Lung (tissue), 12 donors: ENCODE data around the gene PPM1B. TPM values are rescaled to one million over a fixed set of nuclear protein-coding genes. Genes with fewer than 3 reads are reported as not detected.

ENCODE experiments used
- ATAC-seq: fragments of 200-7000 bp; cut with Tn5 transposase; one replicate; pipeline ENCODE4 v1.9.1; 2020; ENCODE audit warnings: moderate number of reproducible peaks; ENCODE audit not compliant: insufficient read depth, low FRiP score
- DNase-seq, 3 donors: peaks; one replicate each; pipeline ENCODE4 v3.0.0-alpha.2; 2013 to 2017
- H3K27ac ChIP-seq, 2 donors: one replicate each; pipeline ENCODE4 v1.5.1; 2013; ENCODE audit warnings: mild to moderate bottlenecking in 2 of 2, moderate library complexity in 2 of 2, control low read depth in 1 of 2, inconsistent platforms in 1 of 2, low read depth in 1 of 2, low read length in 1 of 2
- H3K27me3 ChIP-seq, 3 donors: one replicate each; pipeline ENCODE4 v1.5.1; 2013; ENCODE audit warnings: low read length in 2 of 3; ENCODE audit not compliant: control insufficient read depth in 3 of 3, insufficient read depth in 3 of 3
- H3K36me3 ChIP-seq, 4 donors: one replicate each; pipeline ENCODE4 v1.5.1; 2013; ENCODE audit warnings: low read length in 4 of 4, mild to moderate bottlenecking in 1 of 4, moderate library complexity in 1 of 4; ENCODE audit not compliant: control insufficient read depth in 4 of 4, insufficient read depth in 4 of 4
- H3K4me1 ChIP-seq, 5 donors: one replicate each; pipeline ENCODE4 v1.5.1; 2013; ENCODE audit warnings: low read length in 5 of 5, mild to moderate bottlenecking in 2 of 5, moderate library complexity in 1 of 5; ENCODE audit not compliant: control insufficient read depth in 5 of 5, insufficient read depth in 5 of 5
- H3K4me3 ChIP-seq: one replicate; pipeline ENCODE4 v1.5.1; 2013; ENCODE audit warnings: mild to moderate bottlenecking, control low read depth, moderate library complexity
- H3K9ac ChIP-seq, 2 donors: one replicate each; pipeline ENCODE4 v1.5.1; 2013; ENCODE audit warnings: low read length in 2 of 2, control low read depth in 1 of 2; ENCODE audit not compliant: insufficient read depth in 1 of 2
- H3K9me3 ChIP-seq, 4 donors: one replicate each; pipeline ENCODE4 v1.5.1; 2013; ENCODE audit warnings: low read length in 3 of 4, mild to moderate bottlenecking in 1 of 4, moderate library complexity in 1 of 4; ENCODE audit not compliant: control insufficient read depth in 4 of 4, insufficient read depth in 3 of 4
- CTCF ChIP-seq: IDR thresholded peaks from 2 replicates; pipeline ENCODE4 v1.5.1; 2012; ENCODE audit warnings: mild to moderate bottlenecking; ENCODE audit errors: control extremely low read depth, extremely low read depth
- WGBS, 2 donors: extraction: QIAGEN DNeasy Blood & Tissue Kit; methylation state at CpG; one replicate each; pipeline ENCODE4 v1.1.7; 2013; 5-methylcytosine and 5-hydroxymethylcytosine counted together
- polyA plus RNA-seq, 2 donors: library from polyadenylated mRNA; stranded (reverse); fragments of 200-250 nt; gene quantifications; one replicate each; pipeline ENCODE4 v1.2.1, GENCODE V29; 2013
- total RNA-seq, 2 donors: library from RNA; depleted of rRNA in 1 of 2; stranded (reverse); fragments of >200 nt in 1 of 2; gene quantifications; one replicate each; pipeline ENCODE4 v1.2.1, GENCODE V29; 2014 to 2021
- donor health status: control.
- donor health status: control.
- donor health status: Bipolar disorder and iron deficiency.
- donor health status: healthy.
- donor health status: DM: yes; HTN: yes; CAD: no.

Gene PPM1B
- total and polyA plus RNA-seq, 4 donors = 18.2 to 66.2 (median 29.6) TPM

- Histone ChIP-seq H3K9me3 (no peaks in the 10 kb centered on the region), H3K36me3 (no peaks in the 10 kb centered on the region), H3K27ac (no peak overlapping the region), H3K4me1 (peaks cover 6 to 26% (median 9%) of the 10 kb centered on the region in 5 donors), H3K4me3 (no peak overlapping the region), H3K9ac (no peak overlapping the region), H3K27me3 (no peaks in the 10 kb centered on the region)
- 94 to 97% methylated on average over 4 of the region's 4 CpGs for WGBS, 2 donors
- DNase-seq = no peak
- no peak for ATAC-seq
- no peak for TF ChIP-seq CTCF
Measured at GRCh38 chr2:44172576-44172975, 3.9 kb downstream of the PPM1B start.

- ATAC-seq (no peak), DNase-seq (no peak)
- Histone ChIP-seq H3K4me1 (peaks cover 0 to 10% (median 4%) of the 10 kb centered on the region in 5 donors), H3K36me3 (peaks cover 0 to 3% (median under 1%) of the 10 kb centered on the region in 4 donors), H3K9me3 (no peaks in the 10 kb centered on the region), H3K27ac (no peak overlapping the region), H3K9ac (no peak overlapping the region), H3K4me3 (no peak overlapping the region), H3K27me3 (no peaks in the 10 kb centered on the region)
- no peak for TF ChIP-seq CTCF
Measured at GRCh38 chr2:44178950-44179349, 10.3 kb downstream of the PPM1B start.

DNA sequence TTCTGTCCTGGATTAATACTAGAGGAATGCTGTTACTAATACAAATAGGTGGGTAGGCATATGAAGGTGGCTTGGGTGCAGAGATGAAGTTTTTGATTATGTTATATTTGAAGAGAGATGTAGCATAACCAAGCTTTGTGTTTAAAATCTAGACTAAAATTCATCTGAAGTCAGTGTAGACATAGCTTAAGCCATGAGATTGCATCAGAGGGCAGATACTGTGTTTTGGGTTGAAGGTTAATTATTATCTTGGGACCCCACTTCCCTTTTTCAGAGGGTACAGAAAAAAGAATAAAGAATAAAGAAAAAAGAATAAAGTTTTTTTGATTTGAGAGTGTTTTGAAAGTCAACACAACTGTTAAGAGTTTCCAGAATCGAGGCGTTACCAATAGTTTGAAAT is 13.0 kb downstream of the PPM1B start:
- TF ChIP-seq CTCF = no peak
- no peak for DNase-seq
- peaks cover 0 to 8% (median 3%) of the 10 kb centered on the region in 5 donors for H3K4me1 ChIP-seq
- no peaks in the 10 kb centered on the region for H3K27me3 ChIP-seq
- H3K36me3 ChIP-seq = peaks cover 0 to 5% (median under 1%) of the 10 kb centered on the region in 4 donors
- H3K9ac ChIP-seq = no peak overlapping the region
- H3K9me3 ChIP-seq = no peaks in the 10 kb centered on the region
- 50 to 83% methylated on average over 2 of the region's 2 CpGs for WGBS, 2 donors
- no peak for ATAC-seq
- H3K4me3 ChIP-seq = no peak overlapping the region
- H3K27ac ChIP-seq = no peak overlapping the region

GRCh38 chr2:44184106-44184505 is 15.4 kb downstream of the PPM1B start:
- Histone ChIP-seq H3K9ac (no peak overlapping the region), H3K27ac (no peak overlapping the region), H3K9me3 (no peaks in the 10 kb centered on the region), H3K36me3 (peaks cover 0 to 5% (median 0%) of the 10 kb centered on the region in 4 donors), H3K27me3 (no peaks in the 10 kb centered on the region), H3K4me1 (peaks cover 0 to 8% (median 0%) of the 10 kb centered on the region in 5 donors), H3K4me3 (no peak overlapping the region)
- WGBS, 2 donors = 37 to 63% methylated on average over 3 of the region's 3 CpGs
- ATAC-seq = no peak
- no peak for DNase-seq
- no peak for TF ChIP-seq CTCF
